Progenitor cell of endocrine pancreas (in vitro differentiated cells): ENCODE measurements around the gene GALNT16. TPM values are rescaled to one million over a fixed set of nuclear protein-coding genes. Genes with fewer than 3 reads are reported as not detected.

ENCODE experiments used
- DNase-seq: peaks from one replicate; pipeline ENCODE4 v3.0.0; 2021; ENCODE audit warnings: low spot score; ENCODE audit not compliant: unreplicated experiment
- H3K27ac Mint-ChIP-seq: 2 replicates; pipeline ENCODE4 v1.8.0; 2021; ENCODE audit warnings: mild to moderate bottlenecking, moderate library complexity, mixed read lengths
- H3K27me3 Mint-ChIP-seq: 2 replicates; pipeline ENCODE4 v1.8.0; 2021; ENCODE audit warnings: mixed read lengths
- H3K36me3 Mint-ChIP-seq: 2 replicates; pipeline ENCODE4 v1.8.0; 2022; ENCODE audit warnings: mixed read lengths; ENCODE audit not compliant: insufficient read depth
- H3K4me1 Mint-ChIP-seq: 2 replicates; pipeline ENCODE4 v1.8.0; 2021; ENCODE audit warnings: low read depth, mixed read lengths
- H3K4me3 Mint-ChIP-seq: 2 replicates; pipeline ENCODE4 v1.8.0; 2021; ENCODE audit warnings: low read depth, mild to moderate bottlenecking, moderate library complexity, mixed read lengths
- H3K9me3 Mint-ChIP-seq: 2 replicates; pipeline ENCODE4 v1.8.0; 2021; ENCODE audit warnings: low read depth, mixed read lengths
- total RNA-seq: library from RNA; stranded (reverse); gene quantifications from 2 replicates; pipeline ENCODE4 v1.2.1, GENCODE V29; 2021
- TF ChIP-seq, protein P1 (sequence below): fragments of 200-600 bp; sonication (generic); IDR thresholded peaks from one replicate; pipeline ENCODE4 v1.5.0; 2021; ENCODE audit warnings: antibody characterized with exemption, mild to moderate bottlenecking; ENCODE audit not compliant: unreplicated experiment

Gene GALNT16
- total RNA-seq, 1 donor from 2014 or later, result 12.7 TPM

DNA sequence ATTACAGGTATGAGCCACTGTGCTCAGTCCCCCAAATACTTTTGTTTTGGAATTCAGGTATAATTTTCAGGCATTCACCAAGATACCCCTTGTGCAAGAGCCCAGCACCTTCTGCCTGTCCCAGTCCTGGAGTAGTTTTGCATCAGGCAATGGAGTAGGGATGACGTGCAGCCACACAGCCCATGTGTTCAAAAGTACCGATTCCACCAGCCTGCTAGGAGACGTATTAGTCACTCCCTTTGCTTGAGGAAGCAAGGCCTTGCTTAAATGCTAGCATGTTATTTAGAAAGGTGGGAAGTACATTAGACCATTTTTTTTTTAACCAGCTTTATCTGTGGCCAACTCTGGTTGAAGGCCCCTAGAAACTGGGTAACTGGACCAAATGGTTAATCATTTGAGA is 15.0 kb upstream of the GALNT16 start:
- no peak for DNase-seq
- H3K9me3 Mint-ChIP-seq, result no peaks in the 10 kb centered on the region
- no peak overlapping the region for H3K27ac Mint-ChIP-seq
- no peaks in the 10 kb centered on the region for H3K4me1 Mint-ChIP-seq
- peaks cover 10% of the 10 kb centered on the region for H3K36me3 Mint-ChIP-seq
- TF ChIP-seq, protein P1, sequence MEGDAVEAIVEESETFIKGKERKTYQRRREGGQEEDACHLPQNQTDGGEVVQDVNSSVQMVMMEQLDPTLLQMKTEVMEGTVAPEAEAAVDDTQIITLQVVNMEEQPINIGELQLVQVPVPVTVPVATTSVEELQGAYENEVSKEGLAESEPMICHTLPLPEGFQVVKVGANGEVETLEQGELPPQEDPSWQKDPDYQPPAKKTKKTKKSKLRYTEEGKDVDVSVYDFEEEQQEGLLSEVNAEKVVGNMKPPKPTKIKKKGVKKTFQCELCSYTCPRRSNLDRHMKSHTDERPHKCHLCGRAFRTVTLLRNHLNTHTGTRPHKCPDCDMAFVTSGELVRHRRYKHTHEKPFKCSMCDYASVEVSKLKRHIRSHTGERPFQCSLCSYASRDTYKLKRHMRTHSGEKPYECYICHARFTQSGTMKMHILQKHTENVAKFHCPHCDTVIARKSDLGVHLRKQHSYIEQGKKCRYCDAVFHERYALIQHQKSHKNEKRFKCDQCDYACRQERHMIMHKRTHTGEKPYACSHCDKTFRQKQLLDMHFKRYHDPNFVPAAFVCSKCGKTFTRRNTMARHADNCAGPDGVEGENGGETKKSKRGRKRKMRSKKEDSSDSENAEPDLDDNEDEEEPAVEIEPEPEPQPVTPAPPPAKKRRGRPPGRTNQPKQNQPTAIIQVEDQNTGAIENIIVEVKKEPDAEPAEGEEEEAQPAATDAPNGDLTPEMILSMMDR, result no peak
- H3K27me3 Mint-ChIP-seq, result no peaks in the 10 kb centered on the region
- no peak overlapping the region for H3K4me3 Mint-ChIP-seq

DNA sequence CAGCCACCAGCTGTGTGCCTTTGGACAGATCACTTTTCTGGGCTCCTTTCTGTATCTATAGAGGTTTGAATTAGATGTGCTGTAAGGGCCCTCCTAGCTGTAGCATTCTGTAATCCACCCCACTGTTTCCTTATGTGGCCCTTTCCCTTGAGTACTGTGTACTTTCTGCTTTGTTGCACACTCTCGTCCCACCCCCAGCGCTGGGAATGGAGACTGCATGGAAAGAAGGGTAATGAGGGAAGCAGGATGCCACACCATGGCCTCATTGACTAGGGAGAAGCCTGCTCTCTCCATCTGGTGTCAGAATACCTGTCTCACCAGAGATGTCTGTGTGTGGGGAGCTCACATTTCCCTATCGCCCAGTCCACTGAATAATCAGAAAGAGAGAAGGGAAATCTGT is 13.6 kb upstream of the GALNT16 start:
- no peak for DNase-seq
- Mint-ChIP-seq H3K9me3 (no peaks in the 10 kb centered on the region), H3K4me1 (no peaks in the 10 kb centered on the region), H3K27me3 (no peaks in the 10 kb centered on the region), H3K36me3 (peaks cover 9% of the 10 kb centered on the region), H3K27ac (no peak overlapping the region), H3K4me3 (no peak overlapping the region)
- TF ChIP-seq, protein P1, result no peak

DNA sequence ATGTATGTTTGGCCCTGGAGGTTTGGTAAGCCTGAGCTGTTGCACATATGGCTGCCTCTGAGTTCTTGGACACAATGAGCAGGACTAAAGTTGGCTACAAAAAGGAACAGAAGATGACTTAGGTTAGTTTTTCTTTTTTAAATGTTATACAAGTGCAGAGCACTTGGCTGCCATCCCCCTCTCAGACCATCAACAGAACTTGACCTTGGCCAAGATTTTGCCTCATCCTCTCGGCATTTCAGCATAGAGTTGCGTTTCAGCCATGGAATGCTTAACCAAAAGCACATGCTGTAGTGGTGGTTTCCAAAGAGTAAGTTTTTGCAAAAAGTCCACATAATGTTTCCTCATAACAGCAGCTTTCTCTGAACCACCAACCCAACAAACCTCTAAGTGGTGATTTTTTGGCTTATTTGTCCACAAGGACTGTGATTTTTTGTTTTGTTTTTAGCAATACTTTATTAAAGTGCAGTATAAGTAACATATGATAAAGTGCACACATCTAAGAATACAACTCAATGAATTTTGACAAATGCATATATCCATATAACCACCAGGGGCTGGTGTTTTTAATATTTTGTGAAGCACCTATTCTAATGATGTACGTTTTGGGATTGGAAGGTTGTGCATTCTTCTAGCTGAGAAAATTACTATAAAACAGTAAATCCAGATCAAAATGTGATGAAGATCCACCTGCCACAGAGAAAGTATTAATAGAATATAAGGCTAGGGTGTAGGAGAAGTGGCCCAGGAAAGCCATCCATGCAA is 12.1 kb upstream of the GALNT16 start:
- Mint-ChIP-seq H3K27ac (no peak overlapping the region), H3K36me3 (no peaks in the 10 kb centered on the region), H3K9me3 (no peaks in the 10 kb centered on the region), H3K27me3 (no peaks in the 10 kb centered on the region), H3K4me3 (no peak overlapping the region), H3K4me1 (no peaks in the 10 kb centered on the region)
- no peak for DNase-seq
- TF ChIP-seq, protein P1, result peak; percentile 40

DNA sequence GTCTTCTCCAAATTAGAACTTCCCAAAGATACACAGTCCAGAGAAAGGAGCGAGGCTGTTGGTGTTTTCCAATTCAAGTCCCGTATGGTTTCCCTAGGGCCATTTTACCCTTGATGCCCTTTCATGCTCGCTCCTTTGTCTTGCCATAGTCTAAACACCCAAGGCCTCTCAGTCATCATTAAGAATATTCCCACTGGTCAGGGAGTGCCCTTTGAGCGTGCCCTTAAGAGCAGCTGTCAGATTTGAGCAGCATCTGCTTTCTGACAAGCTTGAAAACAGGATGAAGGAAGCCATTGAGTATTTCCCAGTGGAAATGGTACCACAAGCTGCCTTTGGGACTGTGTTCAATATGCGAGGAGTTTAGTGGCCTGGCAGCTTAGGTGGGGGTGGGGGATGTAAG is 10.4 kb upstream of the GALNT16 start:
- TF ChIP-seq, protein P1, result no peak
- Mint-ChIP-seq H3K4me1 (no peaks in the 10 kb centered on the region), H3K4me3 (no peak overlapping the region), H3K27me3 (no peaks in the 10 kb centered on the region), H3K27ac (no peak overlapping the region), H3K36me3 (no peaks in the 10 kb centered on the region), H3K9me3 (no peaks in the 10 kb centered on the region)
- DNase-seq, result no peak

DNA sequence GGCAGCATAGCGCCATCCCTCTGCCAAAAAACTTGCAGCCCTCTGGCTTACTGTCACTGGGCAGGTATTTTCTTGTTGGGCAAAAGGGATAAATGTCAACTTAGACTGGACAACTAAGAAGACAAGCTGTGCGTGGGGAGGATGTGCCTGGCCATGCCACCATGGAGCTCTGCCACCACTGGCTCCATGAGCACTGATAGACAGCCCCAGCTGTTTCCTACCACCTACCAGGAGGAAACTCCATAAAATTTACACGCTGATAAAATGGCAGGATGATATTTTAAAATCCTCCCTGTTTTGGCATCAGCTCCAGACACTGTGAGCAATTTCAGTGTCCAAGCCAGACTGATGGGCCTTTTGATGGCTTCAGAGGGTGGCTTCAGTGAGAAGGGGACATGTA is 7.1 kb upstream of the GALNT16 start:
- H3K27ac Mint-ChIP-seq, result no peak overlapping the region
- TF ChIP-seq, protein P1, result no peak

More for the DNA sequence above, 7.1 kb upstream of the GALNT16 start:
- Mint-ChIP-seq H3K36me3 (no peaks in the 10 kb centered on the region), H3K27me3 (peaks cover 16% of the 10 kb centered on the region), H3K9me3 (no peaks in the 10 kb centered on the region), H3K4me1 (no peaks in the 10 kb centered on the region), H3K4me3 (no peak overlapping the region)
- DNase-seq, result no peak
